Fibroblast of lung (primary cell): ENCODE results near the gene HNRNPA0. TPM values are rescaled to one million over a fixed set of nuclear protein-coding genes. Genes with fewer than 3 reads are reported as not detected.

Experiments
- DNase-seq, 2 donors: peaks; one replicate each; pipeline versions ENCODE4 v3.0.0 to v3.0.0-alpha.2; 2010; ENCODE audit warnings: low read depth in 2 of 2
- H2AFZ ChIP-seq: 2 replicates; pipeline ENCODE4 v1.5.1; 2012; ENCODE audit warnings: low read length, control low read depth, inconsistent platforms
- H3K27ac ChIP-seq: 2 replicates; pipeline ENCODE4 v1.5.1; 2011; ENCODE audit warnings: low read length, control low read depth; ENCODE audit not compliant: insufficient read depth
- H3K27me3 ChIP-seq: 2 replicates; pipeline ENCODE4 v1.5.1; 2011; ENCODE audit warnings: mild to moderate bottlenecking, low read length; ENCODE audit not compliant: control insufficient read depth, insufficient read depth
- H3K36me3 ChIP-seq: 2 replicates; pipeline ENCODE4 v1.5.1; 2011; ENCODE audit warnings: low read length; ENCODE audit not compliant: control insufficient read depth, insufficient read depth
- H3K4me1 ChIP-seq: 2 replicates; pipeline ENCODE4 v1.5.1; 2011; ENCODE audit warnings: low read length; ENCODE audit not compliant: control insufficient read depth, insufficient read depth; ENCODE audit errors: extremely low read depth
- H3K4me2 ChIP-seq: 2 replicates; pipeline ENCODE4 v1.5.1; 2011; ENCODE audit warnings: low read length, control low read depth; ENCODE audit not compliant: insufficient read depth; ENCODE audit errors: extremely low read depth
- H3K4me3 ChIP-seq, 4 experiments: fragments of 200-600 bp in 1 of 4; sonication (generic) in 1 of 4; replicated peaks in 1 of 4; 2 replicates each; pipeline ENCODE4 v1.5.1; 2011 to 2016; ENCODE audit warnings: low read length in 4 of 4, low read depth in 3 of 4, mild to moderate bottlenecking in 3 of 4, control low read depth in 2 of 4, inconsistent platforms in 1 of 4, mixed read lengths in 1 of 4; ENCODE audit not compliant: insufficient read depth in 1 of 4; ENCODE audit errors: control extremely low read depth in 1 of 4
- H3K79me2 ChIP-seq: 2 replicates; pipeline ENCODE4 v1.5.1; 2012; ENCODE audit warnings: mild to moderate bottlenecking, low read length, inconsistent platforms; ENCODE audit not compliant: control insufficient read depth, insufficient read depth
- H3K9ac ChIP-seq: 2 replicates; pipeline ENCODE4 v1.5.1; 2011; ENCODE audit warnings: mild to moderate bottlenecking, low read length, control low read depth; ENCODE audit not compliant: insufficient read depth
- H3K9me3 ChIP-seq: 2 replicates; pipeline ENCODE4 v1.5.1; 2012; ENCODE audit warnings: low read depth, low read length; ENCODE audit not compliant: control insufficient read depth, insufficient read depth
- H4K20me1 ChIP-seq: 2 replicates; pipeline ENCODE4 v1.5.1; 2011; ENCODE audit warnings: low read length; ENCODE audit not compliant: control insufficient read depth, insufficient read depth; ENCODE audit errors: extremely low read depth
- CTCF ChIP-seq, 2 donors: IDR thresholded peaks in 1 of 2; conservative IDR thresholded peaks in 1 of 2; 1 replicate in 1 of 2; 2 replicates in 1 of 2; pipeline ENCODE4 v1.5.1; 2011 to 2012; ENCODE audit warnings: low read length in 2 of 2, control low read depth in 1 of 2, inconsistent platforms in 1 of 2, low read depth in 1 of 2, mild to moderate bottlenecking in 1 of 2
- EZH2 ChIP-seq: IDR thresholded peaks from 2 replicates; pipeline ENCODE4 v1.5.1; 2012; ENCODE audit warnings: low read length, control low read depth, mild to moderate bottlenecking; ENCODE audit errors: missing control alignments
- polyA plus RNA-seq, 2 donors: library from polyadenylated mRNA; depleted of rRNA in 1 of 2; stranded (reverse) in 1 of 2; unstranded in 1 of 2; fragments of >200 nt; gene quantifications; 2 replicates each; pipeline ENCODE4 v1.2.1, GENCODE V29; 2011 to 2012; ENCODE audit warnings: missing spikeins in 1 of 2
- total RNA-seq: library from RNA; depleted of rRNA; stranded (reverse); fragments of >200 nt; gene quantifications from 2 replicates; pipeline ENCODE4 v1.2.1, GENCODE V29; 2014

HNRNPA0 gene
- total and polyA plus RNA-seq, 2 donors (not counting 1 experiment from before 2014, with no cell fraction given) = 9.4 to 11.6 TPM

DNA sequence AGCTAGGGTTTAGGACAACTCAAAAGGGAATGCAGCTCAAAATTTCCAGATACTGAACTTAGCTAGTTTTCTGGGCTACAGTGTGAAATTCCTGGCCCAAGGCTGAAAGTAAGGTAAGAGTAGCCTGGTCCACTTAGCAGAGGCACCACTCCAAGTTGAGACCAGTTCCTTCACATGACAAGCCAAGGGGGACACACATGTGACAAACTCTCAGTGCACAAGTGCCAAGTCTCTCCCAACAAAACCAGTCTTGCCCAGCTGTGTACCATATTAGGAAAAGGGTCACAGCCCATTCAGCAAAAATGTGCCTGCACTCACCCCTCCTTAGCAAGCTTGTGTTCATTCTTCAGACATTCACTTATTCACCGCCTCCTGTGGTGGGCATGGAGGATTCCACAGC, 46.1 kb downstream of the HNRNPA0 start:
- H3K4me1 ChIP-seq = no peaks in the 10 kb centered on the region
- no peaks in the 10 kb centered on the region for H3K79me2 ChIP-seq
- no peak overlapping the region for H2AFZ ChIP-seq
- H3K9me3 ChIP-seq = no peaks in the 10 kb centered on the region
- H3K9ac ChIP-seq = no peak overlapping the region
- H3K27me3 ChIP-seq = no peaks in the 10 kb centered on the region
- H3K4me3 ChIP-seq = no peak overlapping the region
- DNase-seq = no peak
- no peaks in the 10 kb centered on the region for H3K36me3 ChIP-seq
- H3K4me2 ChIP-seq = no peak overlapping the region
- H3K27ac ChIP-seq = no peak overlapping the region
- no peaks in the 10 kb centered on the region for H4K20me1 ChIP-seq
- TF ChIP-seq CTCF (conservative IDR thresholded peaks at IDR 0.05 in 1 of 2, IDR thresholded peaks at IDR 0.05 in 1 of 2; ENCODE audit: low read depth in 1 of 2, low read length in 2 of 2) = no peak
- TF ChIP-seq EZH2 = no peak

DNA sequence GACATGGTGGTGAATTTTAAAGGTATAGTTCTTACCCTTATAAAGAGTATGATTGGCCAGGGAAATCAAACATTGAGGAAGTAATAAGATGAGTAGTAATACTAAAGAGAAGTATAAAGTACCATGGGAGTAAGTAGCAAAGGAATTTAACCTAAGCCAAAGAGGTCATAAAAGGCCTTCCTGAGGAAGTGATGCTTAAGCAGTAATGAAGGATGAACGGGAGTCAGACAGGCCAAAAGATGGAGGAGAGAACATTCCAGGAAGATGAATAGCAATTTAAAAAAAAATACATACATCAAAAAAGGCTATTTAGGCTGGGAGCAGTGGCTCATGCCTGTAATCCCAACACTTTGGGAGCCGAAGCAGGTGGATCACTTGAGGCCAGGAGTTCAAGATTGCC, 47.3 kb downstream of the HNRNPA0 start:
- H3K27ac ChIP-seq = no peak overlapping the region
- no peaks in the 10 kb centered on the region for H3K4me1 ChIP-seq
- no peak overlapping the region for H3K4me2 ChIP-seq
- H4K20me1 ChIP-seq = no peaks in the 10 kb centered on the region
- H3K9me3 ChIP-seq = no peaks in the 10 kb centered on the region
- no peaks in the 10 kb centered on the region for H3K27me3 ChIP-seq
- no peaks in the 10 kb centered on the region for H3K36me3 ChIP-seq
- H3K9ac ChIP-seq = no peak overlapping the region
- no peak overlapping the region for H2AFZ ChIP-seq
- no peak overlapping the region for H3K4me3 ChIP-seq
- DNase-seq = peak in 1 of 2 donors; percentile 49
- H3K79me2 ChIP-seq = no peaks in the 10 kb centered on the region
- TF ChIP-seq EZH2 = no peak
- TF ChIP-seq CTCF (conservative IDR thresholded peaks at IDR 0.05 in 1 of 2, IDR thresholded peaks at IDR 0.05 in 1 of 2; ENCODE audit: low read depth in 1 of 2, low read length in 2 of 2) = no peak

- TF ChIP-seq EZH2 (no peak), CTCF (conservative IDR thresholded peaks at IDR 0.05 in 1 of 2, IDR thresholded peaks at IDR 0.05 in 1 of 2; ENCODE audit: low read depth in 1 of 2, low read length in 2 of 2) (no peak)
- no peaks in the 10 kb centered on the region for H3K4me1 ChIP-seq
- peak in 1 of 2 donors; percentile 49 for DNase-seq
- H3K9ac ChIP-seq = no peak overlapping the region
- H2AFZ ChIP-seq = no peak overlapping the region
- H3K79me2 ChIP-seq = no peaks in the 10 kb centered on the region
- no peaks in the 10 kb centered on the region for H4K20me1 ChIP-seq
- H3K27me3 ChIP-seq = no peaks in the 10 kb centered on the region
- no peaks in the 10 kb centered on the region for H3K36me3 ChIP-seq
- H3K27ac ChIP-seq = no peak overlapping the region
- H3K4me3 ChIP-seq = no peak overlapping the region
- no peak overlapping the region for H3K4me2 ChIP-seq
- no peaks in the 10 kb centered on the region for H3K9me3 ChIP-seq
These were observed 49.1 kb downstream of the HNRNPA0 start for GRCh38 chr5:137705106-137705505.
